Colon (tissue), 2 donors: ENCODE results near the gene MYO1F.
"Not testable (repeated sequence)": the region's sequence is repeated elsewhere in the genome, so short reads cannot be mapped to it uniquely, and the experiment has no call there.

Source experiments
- FAIRE-seq: peaks from 2 replicates; lab custom pipeline; 2012; peaks lifted over from hg19 to GRCh38; lab: Jason Lieb, UNC
- donor health status: control.
- donor health status: control.

MYO1F gene

GRCh38 chr19:8577247-8577646 is at the start of gene MYO1F:
MYO1F (minus strand) TSS chr19:8577442; CDS start chr19:8577309, 133 bp downstream.
- FAIRE-seq = no peak

- no peak for FAIRE-seq
Measured at GRCh38 chr19:8626842-8627241, 49.6 kb upstream of the MYO1F start.

- not testable (repeated sequence) for FAIRE-seq
Measured at GRCh38 chr19:8622886-8623285, 45.6 kb upstream of the MYO1F start.

- no peak for FAIRE-seq
Measured at GRCh38 chr19:8618751-8619150, 41.5 kb upstream of the MYO1F start.

GRCh38 chr19:8617984-8618383 is 40.7 kb upstream of the MYO1F start:
- FAIRE-seq = no peak

GRCh38 chr19:8617325-8617724 is 40.1 kb upstream of the MYO1F start:
- FAIRE-seq = not testable (repeated sequence)

GRCh38 chr19:8616861-8617260 is 39.6 kb upstream of the MYO1F start:
- no peak for FAIRE-seq

GRCh38 chr19:8615813-8616596 is 38.8 kb upstream of the MYO1F start:
- FAIRE-seq = no peak

- FAIRE-seq = no peak
Measured at GRCh38 chr19:8615024-8615423, 37.8 kb upstream of the MYO1F start.

GRCh38 chr19:8614455-8614854 is 37.2 kb upstream of the MYO1F start:
- FAIRE-seq = no peak

- no peak for FAIRE-seq
Measured at GRCh38 chr19:8612807-8613171, 35.5 kb upstream of the MYO1F start.

GRCh38 chr19:8611877-8612806 is 34.9 kb upstream of the MYO1F start:
- FAIRE-seq = no peak

- FAIRE-seq = no peak
Measured at GRCh38 chr19:8611391-8611876, 34.2 kb upstream of the MYO1F start.

GRCh38 chr19:8610936-8611300 is 33.7 kb upstream of the MYO1F start:
- FAIRE-seq = no peak

- no peak for FAIRE-seq
Measured at GRCh38 chr19:8610041-8610935, 33.0 kb upstream of the MYO1F start, which contains the start of gene ADAMTS10. ADAMTS10 (minus strand) TSS chr19:8610715; CDS start chr19:8605710, 5,005 bp downstream.

- FAIRE-seq = no peak
Measured at GRCh38 chr19:8609279-8610040, 32.2 kb upstream of the MYO1F start.

- FAIRE-seq = no peak
Measured at GRCh38 chr19:8608941-8609278, 31.7 kb upstream of the MYO1F start.

- FAIRE-seq = no peak
Measured at GRCh38 chr19:8607386-8607785, 30.1 kb upstream of the MYO1F start.

GRCh38 chr19:8605514-8605913 is 28.3 kb upstream of the MYO1F start:
- FAIRE-seq = no peak

- no peak for FAIRE-seq
Measured at GRCh38 chr19:8601796-8602195, 24.6 kb upstream of the MYO1F start.

GRCh38 chr19:8600816-8601215 is 23.6 kb upstream of the MYO1F start:
- FAIRE-seq = no peak
